CD4-positive, alpha-beta T cell treated with Interleukin-10 for 1 hour (primary cell): ENCODE measurements around the gene DSG3.

Source experiments
- DNase-seq: peaks from one replicate; pipeline ENCODE4 v3.0.0-alpha.2; 2020

The DSG3 gene

GRCh38 chr18:31447530-31448191 lies at the start of gene DSG3:
DSG3 (plus strand) TSS chr18:31447741; CDS start chr18:31447878, 137 bp downstream.
- no peak for DNase-seq

- no peak for DNase-seq
These were observed 49.4 kb upstream of the DSG3 start for GRCh38 chr18:31398191-31398590.

- no peak for DNase-seq
These were observed 48.1 kb upstream of the DSG3 start for GRCh38 chr18:31399306-31400032.

GRCh38 chr18:31401156-31402025 lies 46.1 kb upstream of the DSG3 start:
- no peak for DNase-seq

- DNase-seq: no peak
These were observed 45.5 kb upstream of the DSG3 start for GRCh38 chr18:31402026-31402373.

GRCh38 chr18:31403409-31403808 lies 44.1 kb upstream of the DSG3 start:
- DNase-seq: no peak

- no peak for DNase-seq
These were observed 39.9 kb upstream of the DSG3 start for GRCh38 chr18:31407649-31408048.

GRCh38 chr18:31409276-31409675 lies 38.3 kb upstream of the DSG3 start:
- no peak for DNase-seq

- DNase-seq: no peak
These were observed 36.6 kb upstream of the DSG3 start for GRCh38 chr18:31410716-31411483.

- no peak for DNase-seq
These were observed 34.4 kb upstream of the DSG3 start for GRCh38 chr18:31413137-31413536.

- no peak for DNase-seq
These were observed 29.7 kb upstream of the DSG3 start for GRCh38 chr18:31417850-31418249.

GRCh38 chr18:31419457-31419932 lies 28.0 kb upstream of the DSG3 start:
- DNase-seq: no peak

GRCh38 chr18:31420032-31420431 lies 27.5 kb upstream of the DSG3 start:
- no peak for DNase-seq

- DNase-seq: no peak
These were observed 27.0 kb upstream of the DSG3 start for GRCh38 chr18:31420524-31420923.

- no peak for DNase-seq
These were observed 23.1 kb upstream of the DSG3 start for GRCh38 chr18:31424383-31424988.

GRCh38 chr18:31426021-31426420 lies 21.5 kb upstream of the DSG3 start:
- no peak for DNase-seq

- no peak for DNase-seq
These were observed 20.6 kb upstream of the DSG3 start for GRCh38 chr18:31426871-31427406.

GRCh38 chr18:31428211-31428610 lies 19.3 kb upstream of the DSG3 start:
- no peak for DNase-seq

GRCh38 chr18:31429623-31430022 lies 17.9 kb upstream of the DSG3 start:
- DNase-seq: no peak

- no peak for DNase-seq
These were observed 17.5 kb upstream of the DSG3 start for GRCh38 chr18:31430072-31430471.

- DNase-seq: no peak
These were observed 17.0 kb upstream of the DSG3 start for GRCh38 chr18:31430554-31430953.

- DNase-seq: no peak
These were observed 15.2 kb upstream of the DSG3 start for GRCh38 chr18:31432316-31432715.
